Measurements from ENCODE around the gene SMG6.

SMG6 gene

DNA sequence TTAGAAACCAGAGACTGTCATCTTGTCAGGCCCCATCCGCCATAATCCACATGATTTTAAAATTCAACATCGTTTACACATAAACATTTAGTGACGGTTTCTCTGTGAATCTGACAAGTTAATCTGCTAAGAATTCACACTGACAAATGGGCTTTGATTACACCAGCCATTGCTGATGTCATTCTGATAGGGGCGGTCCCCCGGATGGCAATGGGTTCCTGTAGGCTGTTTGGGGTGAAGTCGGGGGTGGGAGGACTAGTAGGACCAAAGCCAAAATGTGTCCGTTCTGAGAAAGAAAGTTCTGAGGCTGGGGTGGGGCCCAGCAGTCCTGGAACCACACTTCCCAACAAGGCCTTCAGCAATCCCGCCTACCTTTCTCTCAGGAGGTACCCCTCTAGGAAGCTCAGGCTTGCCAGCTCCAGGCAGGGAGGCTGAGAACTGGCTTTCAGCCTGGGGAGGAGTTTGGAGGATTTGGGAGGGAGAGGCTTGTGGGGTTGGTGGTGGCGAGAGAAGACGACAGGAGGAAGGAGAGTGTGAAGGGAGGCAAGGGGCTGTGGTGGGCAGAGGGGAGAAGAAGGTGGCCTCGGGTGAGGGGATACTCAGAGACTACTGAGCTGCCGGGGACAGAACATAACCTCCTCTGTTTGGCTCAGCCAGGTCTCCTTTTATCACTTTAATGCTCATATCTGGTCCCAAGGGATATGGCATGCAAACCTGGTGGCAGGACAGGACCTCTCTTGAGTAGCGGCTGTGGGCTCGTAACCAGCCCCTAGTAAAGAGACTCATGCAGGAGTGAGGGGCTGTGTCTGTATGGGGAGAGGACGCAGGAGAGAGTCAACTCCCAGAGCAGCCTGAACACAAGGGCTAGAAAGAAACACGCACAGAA lies 240.1 kb downstream of the SMG6 start:
- no peak for DNase-seq
- in situ Hi-C loops (cut with HindIII; ENCODE audit: low pct_ligation_motif_present, low pct_unique_long_range_greater_than_20kb, low sequenced_read_pairs) = no loop called here

DNA sequence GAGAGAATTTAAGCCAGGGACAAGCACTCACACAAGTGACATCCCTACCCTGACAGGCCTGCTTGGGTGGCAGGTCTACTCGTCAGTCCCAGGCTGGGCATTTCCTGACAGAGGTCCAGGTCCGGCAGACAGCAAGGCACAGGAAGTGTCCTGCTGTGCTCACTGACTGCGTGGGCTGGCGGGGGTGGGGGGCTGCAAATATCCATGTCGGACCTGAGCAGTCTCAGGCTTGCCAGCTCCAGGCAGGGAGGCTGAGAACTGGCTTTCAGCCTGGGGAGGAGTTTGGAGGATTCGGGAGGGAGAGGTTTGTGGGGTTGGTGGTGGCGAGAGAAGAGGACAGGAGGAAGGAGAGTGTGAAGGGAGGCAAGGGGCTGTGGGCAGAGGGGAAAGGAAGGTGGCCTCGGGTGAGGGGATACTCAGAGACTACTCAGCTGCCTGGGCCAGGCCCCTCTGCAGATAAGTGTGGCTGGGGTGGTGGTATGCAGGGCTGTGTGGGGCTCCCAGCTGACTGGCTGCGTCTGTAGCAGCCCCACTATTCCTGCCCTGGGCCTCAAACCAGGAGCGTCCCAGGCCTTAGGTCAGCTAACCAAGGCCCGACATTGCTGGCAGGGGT lies 240.9 kb downstream of the SMG6 start:
- in situ Hi-C loops (cut with HindIII; ENCODE audit: low pct_ligation_motif_present, low pct_unique_long_range_greater_than_20kb, low sequenced_read_pairs) = no loop called here
- peak; percentile 33 for DNase-seq

- DNase-seq = no peak
- in situ Hi-C loops (cut with HindIII; ENCODE audit: low pct_ligation_motif_present, low pct_unique_long_range_greater_than_20kb, low sequenced_read_pairs) = no loop called here
These were observed 242.1 kb downstream of the SMG6 start for GRCh38 chr17:2061441-2061958.

- in situ Hi-C loops (cut with HindIII; ENCODE audit: low pct_ligation_motif_present, low pct_unique_long_range_greater_than_20kb, low sequenced_read_pairs) = no loop called here
- DNase-seq = no peak
These were observed 242.7 kb downstream of the SMG6 start for GRCh38 chr17:2060681-2061440.

DNA sequence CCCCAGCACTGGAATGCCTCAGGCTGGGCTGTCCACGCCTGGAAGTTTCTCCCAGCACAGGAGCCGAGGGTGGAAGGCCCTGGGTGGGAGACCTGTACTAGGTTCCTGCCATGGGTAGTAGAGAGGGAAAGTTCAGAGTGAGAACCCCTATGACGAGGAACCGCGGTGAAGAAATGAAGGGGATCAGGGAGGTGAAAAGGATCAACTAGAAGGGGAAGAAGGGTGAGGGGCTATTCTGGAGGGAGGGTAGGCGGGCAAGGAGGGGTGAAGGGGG lies 243.3 kb downstream of the SMG6 start:
- no peak for DNase-seq
- in situ Hi-C loops (cut with HindIII; ENCODE audit: low pct_ligation_motif_present, low pct_unique_long_range_greater_than_20kb, low sequenced_read_pairs) = no loop called here

GRCh38 chr17:2059547-2060384 lies 243.8 kb downstream of the SMG6 start:
- in situ Hi-C loops (cut with HindIII; ENCODE audit: low pct_ligation_motif_present, low pct_unique_long_range_greater_than_20kb, low sequenced_read_pairs) = no loop called here
- DNase-seq = no peak

GRCh38 chr17:2058586-2059546 lies 244.7 kb downstream of the SMG6 start:
- DNase-seq = no peak
- in situ Hi-C loops (cut with HindIII; ENCODE audit: low pct_ligation_motif_present, low pct_unique_long_range_greater_than_20kb, low sequenced_read_pairs) = no loop called here

GRCh38 chr17:2057760-2058585 lies 245.6 kb downstream of the SMG6 start:
- in situ Hi-C loops (cut with HindIII; ENCODE audit: low pct_ligation_motif_present, low pct_unique_long_range_greater_than_20kb, low sequenced_read_pairs) = no loop called here
- DNase-seq = no peak

GRCh38 chr17:2057175-2057759 lies 246.3 kb downstream of the SMG6 start:
- in situ Hi-C loops (cut with HindIII; ENCODE audit: low pct_ligation_motif_present, low pct_unique_long_range_greater_than_20kb, low sequenced_read_pairs) = no loop called here
- no peak for DNase-seq

DNA sequence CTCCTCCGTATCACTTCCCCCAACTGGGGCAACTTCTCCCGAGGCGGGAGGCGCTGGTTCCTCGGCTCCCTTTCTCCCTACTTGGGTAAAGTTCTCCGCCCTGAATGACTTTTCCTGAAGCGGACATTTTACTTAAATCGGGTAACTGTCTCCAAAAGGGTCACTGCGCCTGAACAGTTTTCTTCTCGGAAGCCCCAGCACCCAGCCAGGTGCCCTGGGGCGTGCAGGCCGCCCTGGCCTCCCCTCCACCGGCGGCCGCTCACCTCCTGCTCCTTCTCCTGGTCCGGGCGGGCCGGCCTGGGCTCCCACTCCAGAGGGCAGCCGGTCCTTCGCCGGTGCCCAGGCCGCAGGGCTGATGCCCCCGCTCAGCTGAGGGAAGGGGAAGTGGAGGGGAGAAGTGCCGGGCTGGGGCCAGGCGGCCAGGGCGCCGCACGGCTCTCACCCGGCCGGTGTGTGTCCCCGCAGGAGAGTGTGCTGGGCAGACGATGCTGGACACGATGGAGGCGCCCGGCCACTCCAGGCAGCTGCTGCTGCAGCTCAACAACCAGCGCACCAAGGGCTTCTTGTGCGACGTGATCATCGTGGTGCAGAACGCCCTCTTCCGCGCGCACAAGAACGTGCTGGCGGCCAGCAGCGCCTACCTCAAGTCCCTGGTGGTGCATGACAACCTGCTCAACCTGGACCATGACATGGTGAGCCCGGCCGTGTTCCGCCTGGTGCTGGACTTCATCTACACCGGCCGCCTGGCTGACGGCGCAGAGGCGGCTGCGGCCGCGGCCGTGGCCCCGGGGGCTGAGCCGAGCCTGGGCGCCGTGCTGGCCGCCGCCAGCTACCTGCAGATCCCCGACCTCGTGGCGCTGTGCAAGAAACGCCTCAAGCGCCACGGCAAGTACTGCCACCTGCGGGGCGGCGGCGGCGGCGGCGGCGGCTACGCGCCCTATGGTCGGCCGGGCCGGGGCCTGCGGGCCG lies 247.1 kb downstream of the SMG6 start:
- in situ Hi-C loops (cut with HindIII; ENCODE audit: low pct_ligation_motif_present, low pct_unique_long_range_greater_than_20kb, low sequenced_read_pairs) = no loop called here
- no peak for DNase-seq

DNA sequence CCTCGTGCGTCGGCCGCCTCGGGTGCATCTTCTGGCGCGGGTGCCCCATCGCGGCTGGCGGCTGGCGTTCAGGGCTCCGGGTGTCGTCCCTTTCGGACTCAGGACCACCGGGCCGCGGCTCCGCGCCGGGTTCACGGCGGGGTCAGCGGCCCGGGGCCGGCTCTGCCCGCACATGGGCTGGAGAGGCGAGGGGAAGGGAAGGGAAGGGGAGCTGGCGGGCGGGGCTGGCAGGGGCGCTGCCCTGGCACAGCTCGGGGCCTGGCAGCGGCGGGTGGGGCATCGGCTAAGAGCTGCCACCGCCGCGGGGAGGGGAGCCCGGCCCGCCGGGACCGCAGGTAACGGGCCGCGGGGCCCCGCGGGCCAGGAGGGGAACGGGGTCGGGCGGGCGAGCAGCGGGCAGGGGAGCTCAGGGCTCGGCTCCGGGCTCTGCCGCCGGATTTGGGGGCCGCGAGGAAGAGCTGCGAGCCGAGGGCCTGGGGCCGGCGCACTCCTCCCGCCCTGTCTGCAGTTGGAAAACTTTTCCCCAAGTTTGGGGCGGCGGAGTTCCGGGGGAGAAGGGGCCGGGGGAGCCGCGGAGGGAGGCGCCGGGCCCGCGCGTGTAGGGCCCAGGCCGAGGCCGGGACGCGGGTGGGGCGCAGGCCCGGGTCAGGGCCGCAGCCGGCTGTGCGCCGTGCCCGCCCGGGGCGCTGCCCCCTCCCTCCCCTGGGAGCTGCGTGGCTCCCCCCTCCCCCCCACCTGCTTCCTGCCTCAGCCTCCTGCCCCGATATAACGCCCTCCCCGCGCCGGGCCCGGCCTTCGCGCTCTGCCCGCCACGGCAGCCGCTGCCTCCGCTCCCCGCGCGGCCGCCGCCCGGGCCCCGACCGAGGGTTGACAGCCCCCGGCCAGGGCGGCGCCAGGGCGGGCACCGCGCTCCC lies 248.0 kb downstream of the SMG6 start:
- in situ Hi-C loops (cut with HindIII; ENCODE audit: low pct_ligation_motif_present, low pct_unique_long_range_greater_than_20kb, low sequenced_read_pairs) = no loop called here

DNA sequence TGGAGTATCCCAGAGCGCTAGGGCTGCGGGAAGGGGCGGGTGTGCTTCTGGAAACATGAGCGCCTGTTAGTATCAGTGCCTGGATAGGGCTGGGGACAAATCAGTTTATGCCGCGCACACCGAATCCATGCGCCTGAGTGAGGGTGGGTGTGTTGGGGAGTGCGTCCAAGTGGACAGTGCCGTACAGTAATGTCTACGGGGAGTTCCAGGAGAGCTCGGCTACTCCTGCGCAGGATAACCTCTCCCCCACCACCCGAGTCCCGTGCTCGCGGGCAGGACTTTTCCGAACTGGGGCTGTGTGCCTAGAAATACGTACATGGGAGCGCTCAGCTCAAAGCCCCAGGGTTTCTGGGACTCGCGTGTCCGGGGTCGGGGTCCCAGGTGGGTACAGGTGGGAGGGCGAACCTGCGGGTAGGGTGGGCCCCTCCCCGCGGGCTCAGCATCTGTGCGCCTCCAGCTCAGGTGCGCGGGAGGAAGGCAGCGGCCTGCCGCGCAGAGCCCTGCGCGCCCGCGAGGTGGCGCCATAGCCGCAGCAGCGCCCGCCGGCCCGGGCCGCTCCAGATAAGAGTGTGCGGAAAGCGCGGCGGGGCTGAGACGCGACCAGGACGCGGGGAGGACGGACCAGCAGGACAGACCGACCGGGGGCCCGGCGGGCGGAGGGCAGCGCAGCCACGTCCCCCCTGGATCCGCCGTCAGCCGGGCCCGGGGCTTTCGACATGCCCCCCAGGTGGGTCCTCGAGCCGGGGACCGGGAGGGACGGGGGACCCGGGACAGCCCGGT lies 248.9 kb downstream of the SMG6 start, which contains the start of gene HIC1:
Gene HIC1, plus strand, starts transcription at position 592 of the 780 bp plus-strand sequence. CDS start 1,588 bp downstream, outside the sequence.
- in situ Hi-C loops (cut with HindIII; ENCODE audit: low pct_ligation_motif_present, low pct_unique_long_range_greater_than_20kb, low sequenced_read_pairs) = no loop called here
- DNase-seq = peak; percentile 79

More for the DNA sequence above, 248.0 kb downstream of the SMG6 start:
- DNase-seq = no peak

DNA sequence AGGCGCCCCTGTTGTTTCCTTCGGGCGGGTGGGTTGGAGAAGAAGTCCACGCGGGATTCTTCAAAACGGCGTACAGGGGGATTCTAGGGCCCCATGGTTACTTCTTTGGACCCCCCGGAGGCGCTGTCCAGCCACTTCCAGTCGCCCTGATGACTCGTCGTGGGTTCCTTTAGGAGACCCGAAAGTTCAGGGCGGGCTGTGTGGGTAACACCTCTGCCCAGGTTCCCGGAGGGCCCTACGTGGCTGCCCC lies 249.4 kb downstream of the SMG6 start:
- in situ Hi-C loops (cut with HindIII; ENCODE audit: low pct_ligation_motif_present, low pct_unique_long_range_greater_than_20kb, low sequenced_read_pairs) = no loop called here
- DNase-seq = no peak
